Measurements from ENCODE around the gene MEGF6.

The MEGF6 gene

GRCh38 chr1:3516481-3516869, 94.8 kb downstream of the MEGF6 start:
- H3K4me3 ChIP-seq (replicated peaks; ENCODE audit: low read depth, low read length): no peak overlapping the region

GRCh38 chr1:3515774-3516480, 95.4 kb downstream of the MEGF6 start:
- TF ChIP-seq CTCF (IDR thresholded peaks at IDR 0.05; ENCODE audit: low read depth, low read length, missing control alignments): no peak
- DNase-seq (ENCODE audit: extremely low read depth, low read depth): no peak
- H3K4me3 ChIP-seq (replicated peaks; ENCODE audit: low read depth, low read length): no peak overlapping the region

More at GRCh38 chr1:3516481-3516869, 94.8 kb downstream of the MEGF6 start:
- DNase-seq (ENCODE audit: extremely low read depth, low read depth): no peak
- TF ChIP-seq CTCF (IDR thresholded peaks at IDR 0.05; ENCODE audit: low read depth, low read length, missing control alignments): no peak

- no peak overlapping the region for H3K4me3 ChIP-seq (replicated peaks; ENCODE audit: low read depth, low read length)
- no peak for DNase-seq (ENCODE audit: extremely low read depth, low read depth)
- TF ChIP-seq CTCF (IDR thresholded peaks at IDR 0.05; ENCODE audit: low read depth, low read length, missing control alignments): no peak
Measured at GRCh38 chr1:3515272-3515671, 96.0 kb downstream of the MEGF6 start.

GRCh38 chr1:3514404-3514803, 96.9 kb downstream of the MEGF6 start:
- DNase-seq (ENCODE audit: extremely low read depth, low read depth): no peak
- no peak for TF ChIP-seq CTCF (IDR thresholded peaks at IDR 0.05; ENCODE audit: low read depth, low read length, missing control alignments)

GRCh38 chr1:3511856-3512255, 99.5 kb downstream of the MEGF6 start:
- H3K4me3 ChIP-seq (replicated peaks; ENCODE audit: low read depth, low read length): no peak overlapping the region
- no peak for DNase-seq (ENCODE audit: extremely low read depth, low read depth)
- no peak for TF ChIP-seq CTCF (IDR thresholded peaks at IDR 0.05; ENCODE audit: low read depth, low read length, missing control alignments)

More at GRCh38 chr1:3514404-3514803, 96.9 kb downstream of the MEGF6 start:
- H3K4me3 ChIP-seq (replicated peaks; ENCODE audit: low read depth, low read length): no peak overlapping the region

- no peak for DNase-seq (ENCODE audit: extremely low read depth, low read depth)
- no peak overlapping the region for H3K4me3 ChIP-seq (replicated peaks; ENCODE audit: low read depth, low read length)
- no peak for TF ChIP-seq CTCF (IDR thresholded peaks at IDR 0.05; ENCODE audit: low read depth, low read length, missing control alignments)
Measured at GRCh38 chr1:3511306-3511705, 100.0 kb downstream of the MEGF6 start.

GRCh38 chr1:3510956-3511250, 100.4 kb downstream of the MEGF6 start:
- no peak for DNase-seq (ENCODE audit: extremely low read depth, low read depth)
- no peak for TF ChIP-seq CTCF (IDR thresholded peaks at IDR 0.05; ENCODE audit: low read depth, low read length, missing control alignments)
- H3K4me3 ChIP-seq (replicated peaks; ENCODE audit: low read depth, low read length): no peak overlapping the region

Data from HFF-Myc (cell line).